Measurements from ENCODE around the gene ATP1B1. TPM values are rescaled to one million over a fixed set of nuclear protein-coding genes. Genes with fewer than 3 reads are reported as not detected.

ATP1B1 gene
- total and polyA plus RNA-seq, 2 donors (not counting 1 experiment from before 2014, with no cell fraction given) = 1.4 to 1.7 TPM

- 38% methylated on average over 2 of the region's 7 CpGs for WGBS (ENCODE audit: insufficient coverage)
- Histone ChIP-seq H3K4me3 (ENCODE audit: control extremely low read depth in 1 of 5, extremely low read depth in 1 of 5, insufficient read depth in 1 of 5, low read depth in 2 of 5, low read length in 4 of 5) (no peak overlapping the region), H3K36me3 (replicated peaks in 1 of 2; ENCODE audit: control extremely low read depth in 1 of 2, control insufficient read depth in 1 of 2, extremely low read depth in 1 of 2, insufficient read depth in 2 of 2, low read length in 1 of 2) (no peaks in the 10 kb centered on the region), H4K20me1 (ENCODE audit: control insufficient read depth, insufficient read depth, low read length, poor library complexity, severe bottlenecking) (no peaks in the 10 kb centered on the region), H3K4me2 (replicated peaks; ENCODE audit: low read depth, low read length, poor library complexity, severe bottlenecking) (no peak overlapping the region), H3K79me2 (ENCODE audit: control insufficient read depth, insufficient read depth, low read length) (no peaks in the 10 kb centered on the region), H3K27me3 (replicated peaks in 1 of 4; ENCODE audit: control extremely low read depth in 1 of 4, control insufficient read depth in 3 of 4, insufficient read depth in 4 of 4, low read length in 3 of 4) (peaks cover 0 to 21% (median 12%) of the 10 kb centered on the region in 4 experiments), H3K4me1 (ENCODE audit: control insufficient read depth in 2 of 2, insufficient read depth in 2 of 2, low read length in 2 of 2) (peaks cover 9 to 11% of the 10 kb centered on the region in 2 donors), H3K27ac (ENCODE audit: low read length in 2 of 2) (no peak overlapping the region), H3K9ac (ENCODE audit: low read length) (no peak overlapping the region), H3K9me3 (ENCODE audit: control extremely low read depth in 1 of 3, control insufficient read depth in 2 of 3, insufficient read depth in 1 of 3, low read length in 2 of 3) (no peaks in the 10 kb centered on the region), H2AFZ (ENCODE audit: insufficient read depth, low read depth, low read length, poor library complexity, severe bottlenecking) (no peak overlapping the region)
- ChIA-PET CTCF (interaction anchor here (1.2 kb wide), 1 partner anchor 16 kb away, joined by 3 read pairs; no protein-coding TSS in a partner anchor), POLR2A (no interaction called here)
- Mint-ChIP-seq H3K9me3 (ENCODE audit: insufficient read depth) (no peaks in the 10 kb centered on the region), H3K27me3 (peaks cover 31% of the 10 kb centered on the region), H3K4me3 (no peak overlapping the region), H3K4me1 (peaks cover 11% of the 10 kb centered on the region), H3K27ac (no peak overlapping the region)
- no peak for DNase-seq
- intact Hi-C loops (cut with micrococcal nuclease) = no loop called here
- TF ChIP-seq EZH2 (IDR thresholded peaks at IDR 0.05; ENCODE audit: borderline replicate concordance, insufficient read depth, low read depth, low read length, poor library complexity, severe bottlenecking) = no peak
- no peak for TF ChIP-seq CTCF (IDR thresholded peaks at IDR 0.05)
- no peak for ATAC-seq (ENCODE audit: low read depth)
These were observed 4.4 kb downstream of the ATP1B1 start for GRCh38 chr1:169110689-169111447.

- H3K27ac Mint-ChIP-seq = no peak overlapping the region
- peaks cover 16% of the 10 kb centered on the region for H3K4me1 Mint-ChIP-seq
- Histone ChIP-seq H4K20me1 (ENCODE audit: control insufficient read depth, insufficient read depth, low read length, poor library complexity, severe bottlenecking) (no peaks in the 10 kb centered on the region), H3K9ac (ENCODE audit: low read length) (no peak overlapping the region), H3K27me3 (replicated peaks in 1 of 4; ENCODE audit: control extremely low read depth in 1 of 4, control insufficient read depth in 3 of 4, insufficient read depth in 4 of 4, low read length in 3 of 4) (peaks cover 0 to 21% (median 12%) of the 10 kb centered on the region in 4 experiments), H3K79me2 (ENCODE audit: control insufficient read depth, insufficient read depth, low read length) (no peaks in the 10 kb centered on the region), H3K36me3 (replicated peaks in 1 of 2; ENCODE audit: control extremely low read depth in 1 of 2, control insufficient read depth in 1 of 2, extremely low read depth in 1 of 2, insufficient read depth in 2 of 2, low read length in 1 of 2) (no peaks in the 10 kb centered on the region), H3K4me3 (ENCODE audit: control extremely low read depth in 1 of 5, extremely low read depth in 1 of 5, insufficient read depth in 1 of 5, low read depth in 2 of 5, low read length in 4 of 5) (no peak overlapping the region), H2AFZ (ENCODE audit: insufficient read depth, low read depth, low read length, poor library complexity, severe bottlenecking) (no peak overlapping the region), H3K4me1 (ENCODE audit: control insufficient read depth in 2 of 2, insufficient read depth in 2 of 2, low read length in 2 of 2) (peaks cover 9 to 17% of the 10 kb centered on the region in 2 donors), H3K4me2 (replicated peaks; ENCODE audit: low read depth, low read length, poor library complexity, severe bottlenecking) (no peak overlapping the region), H3K9me3 (ENCODE audit: control extremely low read depth in 1 of 3, control insufficient read depth in 2 of 3, insufficient read depth in 1 of 3, low read length in 2 of 3) (no peaks in the 10 kb centered on the region), H3K27ac (ENCODE audit: low read length in 2 of 2) (no peak overlapping the region)
- peaks cover 31% of the 10 kb centered on the region for H3K27me3 Mint-ChIP-seq
- no peaks in the 10 kb centered on the region for H3K9me3 Mint-ChIP-seq (ENCODE audit: insufficient read depth)
- CTCF ChIA-PET = no interaction called here
- POLR2A ChIA-PET = no interaction called here
- no peak for DNase-seq
- no peak overlapping the region for H3K4me3 Mint-ChIP-seq
- ATAC-seq (ENCODE audit: low read depth) = no peak
- intact Hi-C loops (cut with micrococcal nuclease) = no loop called here
- no peak for TF ChIP-seq EZH2 (IDR thresholded peaks at IDR 0.05; ENCODE audit: borderline replicate concordance, insufficient read depth, low read depth, low read length, poor library complexity, severe bottlenecking)
- TF ChIP-seq CTCF (IDR thresholded peaks at IDR 0.05) = no peak
- WGBS (ENCODE audit: insufficient coverage) = 90% methylated on average over 2 of the region's 6 CpGs
These were observed 5.0 kb downstream of the ATP1B1 start for GRCh38 chr1:169111472-169111871.
